HepG2 (cell line): ENCODE data around the gene PGGT1B.
"Not testable (repeated sequence)": the region's sequence is repeated elsewhere in the genome, so short reads cannot be mapped to it uniquely, and the experiment has no call there.

Experiments used
- AHR ChIP-seq: IDR thresholded peaks from 2 replicates; pipeline ENCODE4 v1.6.1; 2018; ENCODE audit warnings: missing genetic modification reagents, missing compliant biosample characterization
- HNF4A ChIP-seq: sonication (generic); formaldehyde crosslinking; IDR thresholded peaks from 2 replicates; pipeline ENCODE4 v1.4.0; 2020; ENCODE audit warnings: missing genetic modification reagents
- PHF8 ChIP-seq: sonication (generic); formaldehyde crosslinking; IDR thresholded peaks from 2 replicates; pipeline ENCODE4 v1.5.0; 2020; ENCODE audit warnings: missing genetic modification reagents
- SYNCRIP ChIP-seq: fragments of 200-400 bp; formaldehyde crosslinking; IDR thresholded peaks from 2 replicates; pipeline ENCODE4 v1.6.1; 2018; ENCODE audit warnings: mild to moderate bottlenecking, low read depth, low read length; ENCODE audit not compliant: insufficient read depth
- USF2 ChIP-seq, 2 experiments: sonication (generic) in 1 of 2; formaldehyde crosslinking in 1 of 2; IDR thresholded peaks; 2 replicates each; pipeline versions ENCODE4 v1.5.1 to v1.6.1; 2011 to 2020; ENCODE audit warnings: borderline replicate concordance in 1 of 2, low read depth in 1 of 2, low read length in 1 of 2, mild to moderate bottlenecking in 1 of 2, missing genetic modification reagents in 1 of 2, moderate library complexity in 1 of 2
- ZNF343 ChIP-seq: sonication (generic); formaldehyde crosslinking; IDR thresholded peaks from 2 replicates; pipeline ENCODE4 v1.4.0; 2020; ENCODE audit warnings: mild to moderate bottlenecking, missing genetic modification reagents

- TF ChIP-seq SYNCRIP; PHF8 (CRISPR knock-in tag); ZNF343 (CRISPR knock-in tag); USF2 (IDR thresholded peaks at IDR 0.05; ENCODE audit: low read depth, low read length); USF2 (CRISPR knock-in tag; IDR thresholded peaks at IDR 0.05; ENCODE audit: borderline replicate concordance); HNF4A (CRISPR knock-in tag); AHR (CRISPR knock-in tag): not testable (repeated sequence)
Observed at GRCh38 chr5:115249379-115249778, 13.3 kb downstream of the PGGT1B start.
